HG03280 (cell line): Measurements from ENCODE around the gene ELAVL2.

Experiments used
- ATAC-seq: cut with Tn5 transposase; IDR thresholded peaks from one replicate; pipeline ENCODE4 v1.9.1; 2021; ENCODE audit warnings: mild to moderate bottlenecking, moderate library complexity; ENCODE audit not compliant: unreplicated experiment

Gene ELAVL2

DNA sequence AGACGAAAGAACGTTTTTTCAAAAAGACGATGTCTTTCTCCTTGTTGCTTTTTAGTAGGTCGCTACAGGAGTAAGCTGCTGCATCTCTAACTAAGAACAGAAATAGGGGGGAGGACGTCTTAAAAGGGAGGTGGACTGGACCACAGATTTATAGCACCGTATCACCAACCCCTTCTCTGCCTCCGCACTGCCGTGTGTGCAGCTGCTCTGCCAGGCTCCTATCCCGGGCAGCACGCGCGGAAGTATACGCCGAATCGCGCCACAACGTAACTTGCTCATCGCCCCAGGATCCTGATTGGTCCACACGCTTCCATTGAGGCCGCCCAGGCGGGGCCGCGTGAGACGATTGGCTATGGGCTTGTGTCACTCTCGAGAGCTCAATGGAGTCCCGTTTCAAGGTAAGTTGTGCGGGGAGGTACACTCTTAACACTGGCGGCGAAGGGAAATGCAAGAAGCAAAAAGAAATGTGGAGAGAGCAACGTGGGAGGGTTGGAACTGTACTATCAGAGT is at the start of gene ELAVL2:
Gene ELAVL2, minus strand, starts transcription at position 121 of the 510 bp plus-strand sequence. CDS start 64,006 bp downstream, outside the sequence.
- no peak for ATAC-seq

DNA sequence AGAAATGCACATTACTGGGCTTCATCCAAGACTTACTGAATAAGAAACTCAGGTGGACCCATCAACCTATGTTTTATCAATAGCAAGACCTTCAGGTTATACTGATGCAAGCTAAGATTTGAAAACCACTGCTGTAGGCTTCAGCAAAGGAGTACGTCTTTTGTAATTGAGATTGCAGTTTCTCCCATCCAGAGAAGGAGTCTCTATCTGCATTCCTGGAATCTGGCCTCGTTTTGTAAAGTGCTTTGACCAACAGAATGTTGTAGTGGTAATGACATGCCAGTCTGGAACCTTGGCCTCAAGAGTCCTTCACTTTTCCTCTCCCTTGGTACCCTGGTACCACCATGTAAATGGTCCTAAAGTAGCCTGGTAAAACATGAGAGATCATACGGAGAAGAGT is 32.2 kb upstream of the ELAVL2 start:
- no peak for ATAC-seq

DNA sequence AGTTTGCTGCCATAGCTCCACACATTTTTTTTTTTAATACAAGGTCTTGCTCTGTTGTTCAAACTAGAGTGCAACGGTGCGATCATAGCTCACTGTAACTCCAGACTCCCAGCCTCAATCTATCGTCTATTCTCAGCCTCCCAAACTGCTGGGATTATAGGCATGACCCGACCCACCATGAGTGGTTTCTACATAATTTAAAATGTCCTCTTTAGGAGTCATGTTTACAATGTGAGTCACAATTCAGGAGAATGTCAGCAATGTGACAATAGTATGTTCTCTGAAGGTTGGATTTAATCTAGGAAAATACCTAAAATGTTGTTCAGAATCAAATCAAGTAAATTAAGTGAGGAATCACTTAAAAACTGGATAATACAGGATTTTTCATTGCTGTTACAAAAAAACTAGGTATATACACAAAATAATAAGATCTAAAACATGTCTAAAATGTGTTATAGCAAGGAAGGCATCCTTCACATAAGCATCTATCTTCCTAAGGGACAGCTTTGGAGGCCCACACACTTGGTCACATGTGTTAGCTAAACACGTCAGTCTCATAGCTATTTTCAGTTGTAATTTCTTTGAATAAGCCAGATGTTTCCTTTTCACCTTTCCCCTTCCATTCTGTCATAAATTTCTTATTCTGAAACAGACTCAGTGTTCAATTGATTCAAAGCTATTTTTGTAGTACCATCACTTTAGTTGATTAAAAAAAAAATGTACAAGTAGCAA is 30.0 kb upstream of the ELAVL2 start:
- no peak for ATAC-seq

DNA sequence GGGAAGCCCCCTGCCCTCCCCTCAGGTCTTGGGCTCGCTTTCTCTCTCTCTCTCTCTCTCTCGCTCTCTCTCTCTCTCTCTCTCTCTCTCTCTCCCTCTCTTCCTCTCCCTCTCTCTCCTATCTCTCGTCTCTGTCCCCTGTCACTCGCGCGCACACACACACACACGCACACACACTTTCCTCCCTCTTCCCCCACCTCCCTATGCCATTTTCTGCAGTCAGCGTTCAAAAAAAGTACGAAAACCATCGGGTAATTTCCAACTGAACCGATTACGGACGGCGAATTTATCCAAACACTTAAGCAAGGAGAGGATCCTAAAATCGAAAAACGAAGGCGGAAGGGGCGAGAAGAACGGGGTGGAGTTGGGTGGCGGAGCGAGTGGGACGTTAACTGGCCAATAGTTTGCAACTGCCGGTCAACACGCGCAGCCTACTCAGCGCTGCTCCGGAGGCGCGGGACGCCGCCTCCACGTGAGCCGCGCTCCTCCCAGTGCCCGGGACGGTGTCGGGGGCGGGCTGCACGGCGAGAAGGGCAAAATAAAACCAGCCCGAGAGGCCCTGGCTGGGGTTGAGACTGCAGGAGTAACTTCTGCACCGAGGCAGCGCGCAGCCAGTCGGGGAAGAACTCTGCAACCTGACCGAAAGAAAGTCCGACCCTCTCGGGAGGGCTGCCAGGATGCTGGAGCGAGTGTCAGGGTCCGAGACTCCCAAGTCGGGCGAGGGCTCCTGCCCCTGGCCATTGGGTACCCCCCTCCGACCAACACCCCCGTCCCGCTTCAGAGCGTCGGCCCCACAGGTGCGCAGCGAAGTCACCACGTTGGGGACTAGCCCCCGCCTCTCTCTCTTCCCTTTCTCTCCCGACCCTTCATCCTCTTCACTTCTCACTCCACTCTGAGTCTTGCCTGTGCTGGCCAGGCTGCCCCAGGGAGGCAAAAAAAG is 24.9 kb upstream of the ELAVL2 start:
- no peak for ATAC-seq

DNA sequence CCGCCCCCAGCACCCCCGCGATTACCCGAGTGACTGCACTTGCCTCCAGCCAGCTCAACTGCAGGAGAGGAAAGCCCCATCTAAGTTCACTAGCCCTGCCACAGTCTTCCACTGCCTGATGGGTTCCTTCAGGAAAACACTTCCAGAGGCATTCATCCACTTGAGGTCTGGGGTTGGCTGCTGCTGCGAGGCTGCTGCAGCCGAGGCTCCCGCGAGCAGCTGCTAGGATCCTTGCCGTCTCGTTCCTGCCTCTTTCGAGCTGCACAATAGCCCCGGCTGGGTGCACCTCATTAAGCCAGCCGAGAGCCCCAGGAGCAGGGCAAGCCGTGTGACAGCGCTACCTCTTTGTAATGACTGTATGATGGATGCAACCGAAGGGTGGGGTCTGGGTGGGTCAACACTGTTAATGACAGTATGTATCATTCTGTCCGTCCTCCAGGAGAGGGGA is 24.2 kb upstream of the ELAVL2 start:
- no peak for ATAC-seq

DNA sequence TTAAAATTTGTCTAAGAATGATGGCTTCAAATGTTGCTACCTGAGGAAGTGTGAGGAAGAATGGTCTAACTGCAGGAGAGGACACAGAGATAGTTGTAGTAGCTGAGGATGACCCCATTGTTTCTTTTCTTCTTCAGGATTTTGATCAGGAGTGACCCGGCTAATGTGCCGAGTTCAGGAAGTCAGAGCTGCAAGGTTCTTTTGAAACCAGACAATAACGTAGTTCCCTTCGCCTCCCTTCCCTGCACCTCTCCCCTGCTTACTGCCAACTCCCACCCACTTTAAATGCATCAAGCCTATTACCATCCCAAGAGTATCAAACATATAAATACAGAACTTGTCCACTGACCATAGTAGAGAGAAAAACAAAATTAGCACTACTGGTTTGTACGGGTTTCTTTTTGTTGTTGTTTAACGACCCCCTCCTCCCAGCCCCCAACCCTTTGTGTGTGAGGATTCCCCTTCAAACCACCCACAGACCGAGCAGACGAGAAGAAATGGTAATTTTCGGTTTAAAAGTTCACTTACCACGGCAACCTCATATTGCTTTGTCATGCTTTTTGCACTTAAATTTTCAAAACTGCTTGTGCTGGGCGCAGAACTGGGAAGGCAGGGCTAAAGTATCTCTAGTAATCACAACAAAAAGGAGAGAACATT is 23.5 kb upstream of the ELAVL2 start:
- no peak for ATAC-seq

DNA sequence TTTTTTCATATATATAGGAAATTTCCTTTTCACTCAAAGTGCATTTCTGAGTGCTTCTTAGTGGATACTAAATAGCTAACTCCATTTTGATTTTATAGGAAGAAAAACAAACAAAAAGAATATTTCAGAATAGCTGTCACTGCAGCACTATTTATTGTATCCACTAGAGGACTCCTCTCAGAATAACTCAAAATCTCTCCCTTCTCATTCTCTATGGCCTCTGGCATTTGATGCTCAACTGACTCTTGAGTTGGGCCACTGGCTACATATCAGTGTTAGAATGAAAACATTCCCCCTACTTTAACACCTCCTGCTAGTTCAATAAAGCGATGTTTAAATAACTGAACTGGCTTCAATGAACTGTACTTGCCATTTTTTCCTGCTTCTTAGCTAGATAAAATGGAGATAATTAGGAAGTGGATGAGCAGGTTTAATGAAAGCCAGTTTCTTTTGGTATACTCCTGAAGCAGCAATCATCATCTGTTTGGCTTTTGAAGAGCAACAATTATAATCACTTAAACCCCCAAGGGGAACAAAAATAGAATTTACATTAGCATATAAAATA is 16.6 kb upstream of the ELAVL2 start:
- ATAC-seq, result no peak

DNA sequence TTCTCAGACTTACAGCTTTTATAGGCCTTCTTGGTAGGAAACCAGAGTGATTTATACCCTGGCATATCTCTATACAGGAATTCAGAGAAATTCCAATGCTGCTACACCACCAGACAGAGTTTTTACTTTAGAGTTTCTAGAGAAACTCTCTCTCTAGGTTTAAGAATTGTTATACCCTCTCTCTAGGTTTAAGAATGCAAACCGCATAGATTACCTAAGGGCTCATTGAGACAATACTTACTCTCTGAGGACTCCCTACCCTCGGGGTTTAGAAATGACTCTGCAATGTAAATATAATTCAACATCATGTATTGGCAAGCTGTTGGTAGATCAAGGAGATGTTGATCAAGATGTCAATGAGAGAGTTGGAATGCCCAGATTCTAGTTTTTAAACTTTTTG is 15.3 kb upstream of the ELAVL2 start:
- no peak for ATAC-seq

DNA sequence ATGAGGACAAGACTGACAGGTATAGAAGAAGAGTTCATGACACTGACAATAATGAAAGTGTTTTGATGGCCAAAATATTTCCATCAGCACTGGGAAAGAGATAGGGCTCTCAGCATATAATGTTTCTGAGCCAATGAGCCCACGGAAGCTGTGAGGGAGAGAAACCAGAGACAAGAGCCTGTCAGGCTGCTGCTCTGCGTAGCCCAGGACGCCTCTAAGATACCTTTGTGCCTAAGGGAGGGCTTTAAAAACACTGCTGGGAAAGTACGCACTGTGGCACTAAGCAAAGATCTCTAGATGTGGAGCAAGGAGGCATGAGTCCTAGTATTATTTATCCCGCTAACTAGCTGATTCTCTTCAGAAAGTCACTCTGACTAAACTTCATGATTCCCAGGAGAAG is 11.0 kb upstream of the ELAVL2 start:
- no peak for ATAC-seq

DNA sequence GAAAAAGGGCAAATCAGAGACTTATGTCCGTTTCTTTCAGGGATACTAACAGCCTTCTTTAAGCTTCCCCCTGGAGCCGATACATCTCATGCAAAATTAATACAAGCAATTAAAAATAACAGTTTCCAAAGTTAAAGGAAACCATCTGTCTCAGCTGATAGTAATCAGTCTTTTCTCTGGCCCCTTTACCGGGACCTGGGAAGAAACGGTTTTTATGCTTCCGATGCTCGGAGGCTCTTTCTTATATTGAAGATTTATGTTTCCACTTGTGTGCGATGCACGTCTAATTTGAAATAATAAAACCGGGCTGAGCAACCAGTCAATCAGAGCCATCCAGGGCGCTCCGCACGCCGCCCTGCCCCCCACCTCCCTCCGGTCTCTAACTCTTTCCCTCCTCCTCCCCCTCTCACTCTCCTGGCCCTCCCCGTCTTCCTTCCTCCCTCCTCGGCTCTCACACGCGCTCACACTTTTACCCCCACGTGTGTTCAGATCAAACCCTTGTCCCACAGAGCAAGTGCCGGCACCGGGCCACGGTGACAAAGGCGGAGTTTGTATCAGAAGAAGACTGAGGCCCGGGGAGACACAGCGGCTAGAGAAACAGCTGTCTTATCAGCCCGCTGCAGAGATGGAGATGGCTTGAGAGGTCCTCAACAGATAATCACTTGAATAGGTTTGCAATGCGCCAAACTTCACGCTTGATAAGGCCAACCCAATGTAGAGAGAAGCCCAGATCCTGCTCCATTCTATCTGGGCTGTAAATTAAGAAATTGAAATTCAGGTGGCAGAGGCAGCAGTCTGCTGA is 5.1 kb upstream of the ELAVL2 start:
- ATAC-seq, result no peak

DNA sequence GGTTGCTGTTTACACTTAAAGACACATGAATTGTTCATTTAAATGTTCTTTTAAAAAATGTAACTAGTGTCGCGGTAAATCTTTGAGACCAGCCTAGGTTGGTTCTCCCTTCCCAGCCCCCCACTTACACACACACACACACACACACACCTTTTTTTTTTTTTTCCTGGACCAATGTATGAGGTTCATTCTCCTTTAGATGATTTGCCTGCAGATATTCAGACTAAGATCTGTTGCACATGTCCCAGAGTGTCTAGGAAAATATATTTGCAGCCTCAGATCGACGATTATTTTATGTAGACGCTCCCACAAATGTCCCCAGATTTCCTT is 4.4 kb upstream of the ELAVL2 start:
- no peak for ATAC-seq

DNA sequence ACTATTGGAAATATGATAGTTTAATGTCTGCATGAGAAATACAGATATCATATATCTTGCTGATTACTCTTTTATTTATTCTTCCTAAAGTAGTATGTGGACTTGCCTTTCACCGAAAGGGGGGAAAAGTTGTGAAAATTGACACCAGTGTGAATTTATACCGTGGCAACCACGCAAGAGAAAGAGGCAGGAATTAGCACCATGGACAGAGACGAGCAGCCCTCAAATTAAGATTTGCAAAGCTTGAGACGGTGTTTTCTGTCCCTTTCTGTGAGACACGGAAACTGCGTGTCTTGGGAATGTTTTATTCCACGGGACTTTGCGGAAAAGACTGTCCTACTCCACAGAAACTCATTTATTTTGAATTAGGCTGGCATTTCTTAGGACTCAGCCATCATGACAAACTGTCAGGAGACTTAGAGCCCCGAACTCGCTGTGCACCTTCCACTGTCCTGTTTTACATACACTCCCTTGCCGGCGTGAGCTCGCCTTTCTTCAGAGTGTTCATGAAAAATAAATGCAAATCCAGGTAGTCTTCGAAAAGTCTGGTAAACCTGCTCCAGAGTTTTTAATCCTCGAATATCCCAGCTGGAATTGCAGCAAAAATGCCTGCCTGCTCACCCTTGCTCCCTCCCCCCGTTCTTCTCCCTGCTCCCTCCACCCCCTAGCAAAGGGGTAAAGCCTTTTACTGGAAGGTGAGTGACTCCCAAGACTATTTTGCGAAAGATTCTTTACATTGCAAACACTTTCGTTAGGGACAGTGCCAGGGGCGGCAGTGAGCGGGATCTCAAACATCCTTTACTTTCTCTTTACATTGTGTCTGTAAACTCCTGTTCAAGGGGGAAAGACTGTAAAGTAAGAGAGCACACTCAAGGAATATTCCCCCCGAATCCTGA is 3.8 kb upstream of the ELAVL2 start:
- ATAC-seq, result no peak

DNA sequence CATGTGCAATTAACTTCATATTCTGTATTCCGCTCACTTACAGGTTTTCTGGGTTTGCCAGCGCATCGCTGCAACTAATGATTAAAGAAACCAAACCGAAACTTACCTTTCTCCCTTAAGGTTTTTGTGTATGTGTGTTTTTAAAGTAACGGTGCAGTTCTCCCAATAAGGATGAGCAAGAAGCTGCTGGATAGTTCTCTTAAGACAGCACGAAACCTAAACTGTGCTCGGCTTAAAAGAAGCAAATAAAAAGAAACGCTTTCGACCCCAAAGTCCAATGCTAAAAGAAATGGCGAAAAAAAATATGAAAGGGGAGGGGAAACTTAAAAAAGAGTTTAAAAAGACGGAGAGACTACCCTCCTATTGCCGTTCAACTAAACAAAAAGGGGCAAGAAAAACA is 340 bp downstream of the ELAVL2 start:
- no peak for ATAC-seq

DNA sequence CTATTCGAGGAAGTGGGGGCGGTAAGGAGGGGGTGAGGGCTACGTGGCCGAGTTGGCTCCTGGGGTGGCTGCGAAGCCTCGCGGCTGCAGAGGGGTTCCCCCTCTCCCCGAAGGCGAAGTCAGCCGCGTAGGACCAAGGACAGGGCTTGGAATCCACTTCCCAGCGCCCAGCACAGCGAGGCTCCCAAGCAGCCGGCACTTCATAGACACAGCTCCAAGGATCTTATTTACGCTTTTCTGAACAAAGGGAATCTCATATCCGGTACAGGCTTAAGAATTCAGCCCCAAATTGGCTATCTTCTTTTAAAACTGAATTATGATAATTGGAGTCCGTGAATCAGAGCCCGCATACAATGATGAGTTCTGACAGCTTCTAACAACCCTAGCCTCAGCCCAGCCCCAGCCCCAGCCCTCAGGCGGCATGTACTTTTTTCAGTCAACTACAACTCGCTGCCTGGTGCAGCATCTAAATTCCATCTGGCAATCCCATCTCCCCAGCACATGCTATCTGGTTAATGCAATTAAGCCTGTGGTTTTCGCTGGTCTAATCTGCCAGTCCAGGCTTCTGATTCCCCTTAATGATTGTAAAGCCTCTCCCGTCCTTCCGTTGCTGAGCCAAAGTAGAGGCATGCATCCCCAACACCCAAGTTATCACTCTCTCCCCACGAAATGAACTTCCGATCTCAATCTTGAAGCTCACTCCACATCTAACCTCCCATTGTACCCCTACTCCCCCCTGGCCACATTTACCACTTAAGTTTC is 1.0 kb downstream of the ELAVL2 start:
- no peak for ATAC-seq

DNA sequence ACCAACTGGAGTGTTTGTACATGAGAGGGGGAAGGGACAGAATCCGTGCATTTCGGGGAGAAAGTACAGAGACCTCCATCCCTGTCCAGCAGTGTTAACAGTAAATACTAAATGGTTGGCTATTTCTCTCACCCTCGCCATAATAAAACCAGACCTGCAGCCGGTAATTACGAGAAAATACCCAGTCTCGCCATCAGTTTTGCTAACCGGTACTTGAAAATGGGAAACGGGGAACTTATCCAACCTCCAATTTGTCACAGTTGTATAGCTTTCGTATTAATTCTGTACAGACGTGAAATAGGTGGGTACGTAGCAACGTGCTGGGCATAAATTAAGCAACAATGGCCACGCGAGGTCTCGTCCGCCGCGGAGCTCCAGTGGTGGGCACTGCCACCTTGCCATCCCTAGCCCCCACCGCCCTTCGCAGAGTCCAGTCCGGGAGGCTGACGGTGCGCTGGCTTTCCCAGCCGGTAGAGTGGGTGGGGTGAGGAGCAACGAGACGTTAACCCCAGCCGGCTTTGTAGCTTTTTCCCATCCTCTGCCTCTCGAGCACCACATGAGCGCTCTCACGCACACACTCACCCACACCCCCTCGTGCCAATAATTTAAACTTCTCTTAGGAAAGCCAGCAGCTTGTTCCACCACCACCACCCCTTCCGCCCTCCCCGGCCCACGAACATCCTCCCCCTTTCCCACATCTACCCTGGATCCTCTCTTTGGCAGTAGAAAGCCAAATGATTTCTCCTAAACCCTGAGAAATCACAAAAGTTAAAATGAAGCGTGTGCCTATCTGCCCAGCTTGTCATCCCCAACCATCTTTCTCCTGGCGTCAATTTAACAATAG is 1.8 kb downstream of the ELAVL2 start:
- no peak for ATAC-seq

DNA sequence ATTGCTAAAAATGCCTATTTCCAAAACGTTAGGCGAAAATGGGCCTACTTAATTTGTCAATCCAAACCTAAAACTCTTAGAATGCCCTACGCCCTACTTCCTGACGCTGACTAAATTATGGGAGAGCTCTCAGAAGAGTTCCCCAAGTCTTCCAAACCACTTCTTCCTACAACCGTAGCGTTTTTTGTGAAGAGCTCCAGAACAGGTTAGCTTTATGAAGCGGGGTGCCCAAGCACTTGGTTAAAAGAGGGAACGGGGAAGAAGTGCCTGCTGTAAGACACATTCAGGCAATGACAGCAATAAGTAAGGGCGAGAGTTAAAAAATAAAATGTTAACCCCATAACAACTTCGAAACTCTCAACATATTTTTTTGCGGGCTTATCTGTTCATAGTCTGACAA is 2.8 kb downstream of the ELAVL2 start:
- ATAC-seq, result no peak

DNA sequence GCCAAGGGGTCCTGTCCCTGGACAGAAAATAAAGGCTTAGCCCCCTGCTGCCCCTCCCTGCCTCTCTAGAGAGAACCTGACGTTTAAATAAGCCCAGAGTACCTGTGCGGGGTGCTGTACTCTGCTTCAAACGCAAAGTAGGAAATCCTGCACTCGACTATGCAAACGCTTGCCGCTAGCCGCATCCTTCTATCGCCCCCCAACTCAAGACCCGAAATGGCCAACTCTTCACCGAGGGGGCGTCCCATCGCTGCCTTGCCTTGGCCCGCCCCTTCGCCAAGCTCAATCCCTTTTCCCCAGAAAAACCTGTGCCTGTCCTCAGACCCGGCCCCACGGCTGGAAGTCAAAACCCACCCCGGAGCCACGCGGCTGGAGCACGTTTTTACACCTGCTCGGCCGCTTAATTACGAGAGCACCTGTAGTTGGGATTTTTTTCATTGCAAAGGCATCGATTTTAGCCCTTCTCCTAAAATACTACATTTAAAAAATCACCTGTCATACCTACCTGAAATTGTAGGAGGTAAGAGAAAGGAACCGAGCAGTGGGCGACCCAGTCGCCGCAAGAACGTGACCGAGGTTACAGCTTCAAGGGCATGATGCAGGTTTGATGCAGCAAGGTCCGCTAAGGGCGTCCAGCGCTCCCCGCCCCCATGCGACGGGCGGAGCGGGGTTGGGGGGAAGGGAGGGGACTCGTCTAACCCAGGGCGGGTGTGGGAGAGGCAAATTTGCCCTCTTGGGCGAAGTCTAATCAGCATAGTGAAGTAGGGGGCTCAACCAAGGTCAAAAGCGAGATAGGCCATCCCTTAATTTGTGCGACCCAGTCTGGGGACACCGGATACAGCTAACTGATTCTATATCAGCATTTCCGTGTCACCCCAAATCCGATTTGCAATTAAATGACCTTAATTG is 3.5 kb downstream of the ELAVL2 start:
- ATAC-seq, result no peak
